Epidermal melanocyte (primary cell): ENCODE results near the gene TRA2A.

Experiments used
- DNase-seq: peaks from one replicate; pipeline ENCODE4 v3.0.0; 2011; ENCODE audit warnings: low spot score; ENCODE audit not compliant: insufficient read length

The TRA2A gene

GRCh38 chr7:23470330-23471105 is 61.3 kb downstream of the TRA2A start, which contains the start of gene IGF2BP3:
Gene IGF2BP3, minus strand, starts transcription at chr7:23470491. Its CDS starts 381 bp downstream, at chr7:23470110.
- peak; percentile 63 for DNase-seq

- DNase-seq, result no peak
Observed at GRCh38 chr7:23469961-23470250, 61.9 kb downstream of the TRA2A start.

- DNase-seq, result peak; percentile 17
Observed at GRCh38 chr7:23469150-23469960, 62.4 kb downstream of the TRA2A start.

- DNase-seq, result peak; percentile 16
Observed at GRCh38 chr7:23468526-23469149, 63.1 kb downstream of the TRA2A start.

GRCh38 chr7:23467806-23468525 is 63.8 kb downstream of the TRA2A start:
- DNase-seq, result peak; percentile 17

- DNase-seq, result no peak
Observed at GRCh38 chr7:23467291-23467805, 64.4 kb downstream of the TRA2A start.

GRCh38 chr7:23462846-23463245 is 68.9 kb downstream of the TRA2A start:
- peak; percentile 50 for DNase-seq

- no peak for DNase-seq
Observed at GRCh38 chr7:23458044-23458443, 73.7 kb downstream of the TRA2A start.

- DNase-seq, result no peak
Observed at GRCh38 chr7:23456093-23456492, 75.7 kb downstream of the TRA2A start.

- no peak for DNase-seq
Observed at GRCh38 chr7:23454881-23455526, 76.8 kb downstream of the TRA2A start.
